ENCODE measurements around the gene SLC49A4. TPM values are rescaled to one million over a fixed set of nuclear protein-coding genes. Genes with fewer than 3 reads are reported as not detected.

Gene SLC49A4
- total RNA-seq, 1 experiment from 2014 or later: 10.2 TPM

GRCh38 chr3:122793568-122794416, 1.1 kb upstream of the SLC49A4 start, which contains the start of gene HSPBAP1 (continued):
- TF ChIP-seq E2F1 (CRISPR knock-in tag; IDR thresholded peaks at IDR 0.05): 0 out of 2 replicates have a peak, but pooled peaks have one; percentile 46
- peak; percentile 98 for TF ChIP-seq MAX (CRISPR knock-in tag; IDR thresholded peaks at IDR 0.05)
- no peak for TF ChIP-seq ZNF532 (CRISPR knock-in tag; IDR thresholded peaks at IDR 0.05; ENCODE audit: borderline replicate concordance)
- no peak; the same call in 1 of the 2 replicates for TF ChIP-seq E2F4 (CRISPR knock-in tag; IDR thresholded peaks at IDR 0.05; ENCODE audit: borderline replicate concordance, low read depth)
- TF ChIP-seq RORB (CRISPR knock-in tag; IDR thresholded peaks at IDR 0.05): no peak
- peak; percentile 93; the same call in 1 of the 2 replicates for TF ChIP-seq NR3C1 (CRISPR knock-in tag; conservative IDR thresholded peaks at IDR 0.05; ENCODE audit: low read depth)
- peak; percentile 59; the same call in 1 of the 2 replicates for TF ChIP-seq JUN (CRISPR knock-in tag; IDR thresholded peaks at IDR 0.05)
- TF ChIP-seq AR (CRISPR knock-in tag; IDR thresholded peaks at IDR 0.05): no peak
- peak; percentile 78 for TF ChIP-seq SP1 (CRISPR knock-in tag; conservative IDR thresholded peaks at IDR 0.05)
- TF ChIP-seq ZNF232 (CRISPR knock-in tag; IDR thresholded peaks at IDR 0.05): no peak
- 0 out of 2 replicates have a peak, but pooled peaks have one; percentile 12 for TF ChIP-seq FOXP4 (CRISPR knock-in tag; IDR thresholded peaks at IDR 0.05)
- TF ChIP-seq TCF7 (CRISPR knock-in tag; IDR thresholded peaks at IDR 0.05; ENCODE audit: low read depth): no peak
- TF ChIP-seq CBFB (CRISPR knock-in tag; IDR thresholded peaks at IDR 0.05; ENCODE audit: low read depth): peak; percentile 69; the same call in 1 of the 2 replicates
- peak; percentile 25 for TF ChIP-seq GABPB1 (CRISPR knock-in tag; IDR thresholded peaks at IDR 0.05)
- no peak for TF ChIP-seq PRRX2 (CRISPR knock-in tag; IDR thresholded peaks at IDR 0.05)
- TF ChIP-seq JAZF1 (CRISPR knock-in tag; IDR thresholded peaks at IDR 0.05): no peak
- TF ChIP-seq TEAD1 (CRISPR knock-in tag; IDR thresholded peaks at IDR 0.05): peak; percentile 63; the same call in 1 of the 2 replicates
- TF ChIP-seq ARID4B (CRISPR knock-in tag; IDR thresholded peaks at IDR 0.05; ENCODE audit: borderline replicate concordance): peak; percentile 96
- TF ChIP-seq FOXJ3 (CRISPR knock-in tag; IDR thresholded peaks at IDR 0.05; ENCODE audit: borderline replicate concordance): no peak
- TF ChIP-seq CREB1 (CRISPR knock-in tag; IDR thresholded peaks at IDR 0.05): peak; percentile 77; the same call in 1 of the 2 replicates
